NCI-H128 (cell line): ENCODE measurements around the gene FGFR3.

Experiments
- DNase-seq: peaks from one replicate; lab custom pipeline; 2025; ENCODE audit not compliant: unreplicated experiment; lab: John Stamatoyannopoulos, UW

The FGFR3 gene

GRCh38 chr4:1756079-1756478, 37.0 kb upstream of the FGFR3 start:
- DNase-seq: no peak

GRCh38 chr4:1756893-1757779, 36.0 kb upstream of the FGFR3 start:
- no peak for DNase-seq

GRCh38 chr4:1757836-1758235, 35.3 kb upstream of the FGFR3 start:
- no peak for DNase-seq

GRCh38 chr4:1758306-1759121, 34.6 kb upstream of the FGFR3 start:
- no peak for DNase-seq

- no peak for DNase-seq
Measured at GRCh38 chr4:1759170-1759817, 33.8 kb upstream of the FGFR3 start.

GRCh38 chr4:1759818-1760223, 33.3 kb upstream of the FGFR3 start:
- no peak for DNase-seq

GRCh38 chr4:1760521-1761071, 32.5 kb upstream of the FGFR3 start:
- no peak for DNase-seq

GRCh38 chr4:1761130-1761689, 31.9 kb upstream of the FGFR3 start:
- no peak for DNase-seq

- no peak for DNase-seq
Measured at GRCh38 chr4:1762264-1763010, 30.7 kb upstream of the FGFR3 start.

GRCh38 chr4:1763070-1763549, 30.0 kb upstream of the FGFR3 start:
- no peak for DNase-seq

- no peak for DNase-seq
Measured at GRCh38 chr4:1763550-1764080, 29.5 kb upstream of the FGFR3 start.

GRCh38 chr4:1764670-1765069, 28.4 kb upstream of the FGFR3 start:
- no peak for DNase-seq

GRCh38 chr4:1765409-1766072, 27.6 kb upstream of the FGFR3 start:
- no peak for DNase-seq

GRCh38 chr4:1766106-1767060, 26.7 kb upstream of the FGFR3 start:
- DNase-seq: no peak

- no peak for DNase-seq
Measured at GRCh38 chr4:1767061-1767769, 25.9 kb upstream of the FGFR3 start.

- no peak for DNase-seq
Measured at GRCh38 chr4:1767770-1768366, 25.2 kb upstream of the FGFR3 start.

- DNase-seq: no peak
Measured at GRCh38 chr4:1768367-1769034, 24.6 kb upstream of the FGFR3 start.
